NCI-H774 (cell line): ENCODE data around the gene ENO1.

Experiments
- DNase-seq: peaks from one replicate; lab custom pipeline; 2025; lab: John Stamatoyannopoulos, UW

Gene ENO1

DNA sequence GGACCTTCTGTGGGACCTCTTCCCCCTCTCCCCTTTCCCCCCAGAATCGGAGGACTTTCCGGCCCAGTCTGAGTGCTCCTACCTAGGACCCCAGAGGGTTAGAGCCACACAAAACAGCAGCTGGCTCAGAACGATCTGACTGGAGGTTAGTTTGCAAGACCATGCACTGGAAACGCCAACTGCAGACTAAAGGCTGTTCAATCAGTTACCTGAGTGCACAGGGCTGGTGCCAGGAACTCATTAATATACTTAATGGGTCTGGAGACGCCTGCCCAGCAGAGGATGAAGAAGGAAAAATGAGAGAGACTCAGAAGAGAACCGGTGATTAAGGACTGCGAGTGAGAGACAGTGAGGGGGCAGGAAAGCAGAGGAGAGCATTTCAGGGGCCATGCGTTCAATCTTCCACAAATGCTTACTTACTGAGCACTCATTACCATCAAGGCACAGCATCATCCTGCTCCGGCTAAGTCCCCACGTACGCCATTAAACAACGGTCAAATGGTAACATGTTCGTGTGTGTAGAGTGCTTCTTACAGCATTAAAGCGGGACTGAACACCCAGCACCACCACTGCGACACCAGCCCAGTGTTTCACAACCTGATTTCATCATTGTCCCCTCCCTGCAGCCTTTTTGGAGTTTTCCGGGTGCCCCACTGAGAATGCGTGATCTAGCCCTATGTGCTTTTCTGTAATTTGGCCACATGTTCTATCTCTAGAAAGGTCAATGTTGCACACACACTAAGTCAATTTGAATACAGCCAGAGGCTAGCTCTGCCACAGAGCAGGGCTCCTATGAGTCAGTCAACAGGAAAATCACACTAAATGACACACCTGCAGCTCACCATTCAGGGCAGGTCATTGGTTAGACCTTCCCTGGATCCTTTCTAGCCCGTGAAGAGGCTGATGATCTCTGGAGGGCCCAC is 7.6 kb downstream of the ENO1 start:
- DNase-seq: no peak

GRCh38 chr1:8870103-8870502 is 8.4 kb downstream of the ENO1 start:
- no peak for DNase-seq

DNA sequence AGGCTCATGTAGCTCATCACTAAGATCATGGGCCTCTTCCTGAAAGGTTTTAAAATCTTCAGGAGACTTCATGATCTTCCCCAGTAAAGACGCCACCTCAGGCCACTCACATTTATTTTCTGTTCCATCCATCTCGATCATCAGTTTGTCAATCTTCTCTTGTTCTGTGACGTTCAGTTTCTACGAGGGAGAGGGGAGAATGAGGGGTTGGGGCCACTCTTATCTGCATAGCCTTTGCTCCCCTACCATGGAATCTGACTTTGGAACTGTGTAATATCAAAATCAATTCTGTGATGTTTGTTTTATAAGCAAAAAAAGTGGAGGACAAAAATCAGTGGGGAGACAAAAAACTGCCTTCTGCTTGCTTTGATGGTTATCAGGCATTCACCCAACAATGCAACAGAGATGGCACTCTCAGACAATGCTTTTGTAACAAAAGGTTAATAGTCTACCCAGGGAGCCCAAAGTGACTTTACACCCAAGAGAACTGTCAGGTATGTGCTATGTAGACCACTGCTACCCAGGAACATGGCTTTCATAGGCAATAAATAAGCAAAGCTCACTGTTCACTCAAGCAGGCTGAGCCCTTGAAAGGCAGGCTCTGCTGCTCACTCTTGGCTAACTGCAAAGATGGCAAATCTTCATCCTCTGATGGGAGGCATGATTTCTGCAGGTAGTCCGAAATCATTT is 10.5 kb downstream of the ENO1 start:
- DNase-seq: no peak

GRCh38 chr1:8866792-8867415 is 11.6 kb downstream of the ENO1 start:
- DNase-seq: no peak

DNA sequence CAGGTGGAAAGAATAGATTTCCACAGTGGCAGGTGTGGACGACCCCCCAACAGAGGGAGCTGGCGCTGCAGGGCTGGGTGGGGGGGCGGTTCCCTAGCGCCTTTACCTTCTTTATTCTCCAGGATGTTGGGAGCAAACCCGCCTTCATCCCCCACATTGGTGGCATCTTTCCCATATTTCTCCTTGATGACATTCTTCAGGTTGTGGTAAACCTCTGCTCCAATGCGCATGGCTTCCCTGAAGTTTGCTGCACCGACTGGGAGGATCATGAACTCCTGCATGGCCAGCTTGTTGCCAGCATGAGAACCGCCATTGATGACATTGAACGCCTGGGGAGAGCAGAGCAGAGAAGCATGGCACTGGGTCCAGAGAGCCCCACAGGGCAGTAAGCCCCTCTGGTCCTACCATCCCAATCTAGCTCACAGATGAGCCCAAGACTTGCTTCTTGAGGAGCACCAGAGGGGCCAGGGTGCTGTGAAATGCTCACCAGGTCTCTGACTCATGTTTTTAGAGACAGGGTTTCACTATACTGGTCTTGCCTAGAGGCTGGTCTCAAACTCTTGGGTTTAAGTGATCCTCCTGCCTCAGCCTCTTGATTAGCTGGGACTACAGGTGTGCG is 12.2 kb downstream of the ENO1 start:
- DNase-seq: no peak

DNA sequence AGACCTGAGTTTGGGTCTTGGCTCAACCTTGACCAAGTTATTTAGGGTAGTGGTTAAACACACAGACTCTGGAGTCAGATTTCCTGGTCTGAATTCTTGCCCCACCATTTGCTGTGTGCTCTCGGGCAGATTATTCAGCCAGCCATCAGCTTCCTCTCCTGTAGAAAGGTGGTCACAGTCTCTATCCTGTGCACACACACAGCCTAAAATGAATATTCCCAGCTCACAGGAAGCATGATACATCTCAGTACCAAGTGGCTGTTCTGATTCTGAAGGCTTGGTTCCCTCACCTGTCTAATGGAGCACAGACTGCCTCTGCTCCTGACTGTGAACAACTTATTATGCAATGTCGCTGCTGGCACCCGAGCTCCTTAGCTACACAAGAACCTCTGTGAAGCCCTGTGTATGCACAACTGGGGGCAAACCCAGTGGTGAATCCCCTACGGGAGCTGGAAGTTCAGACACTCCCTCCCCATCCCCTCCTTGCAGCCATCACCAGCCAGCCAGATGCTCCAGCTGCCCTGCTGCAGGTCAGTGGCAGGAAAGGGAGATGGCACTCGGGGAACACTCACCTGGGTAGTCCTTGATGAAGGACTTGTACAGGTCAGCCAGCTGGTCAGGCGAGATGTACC is 13.7 kb downstream of the ENO1 start:
- DNase-seq: no peak

GRCh38 chr1:8863794-8864233 is 14.7 kb downstream of the ENO1 start:
- no peak for DNase-seq

DNA sequence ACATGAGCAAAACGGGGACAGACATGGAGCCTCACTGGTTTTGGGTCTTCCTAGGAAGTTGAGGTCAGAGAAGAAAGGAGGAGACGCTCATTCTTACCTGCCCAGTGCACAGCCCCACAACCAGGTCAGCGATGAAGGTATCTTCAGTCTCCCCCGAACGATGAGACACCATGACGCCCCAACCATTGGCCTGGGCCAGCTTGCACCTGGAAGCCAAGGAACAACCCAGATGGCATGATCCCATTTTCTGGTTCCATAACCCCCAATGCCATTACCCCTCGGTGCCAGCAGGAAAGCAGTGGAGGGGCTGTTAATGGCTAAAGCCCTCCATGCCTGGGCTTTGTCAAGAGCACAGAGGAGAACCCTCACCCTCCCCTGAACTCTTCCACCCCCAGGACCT is 15.3 kb downstream of the ENO1 start:
- no peak for DNase-seq

GRCh38 chr1:8862528-8862927 is 16.0 kb downstream of the ENO1 start:
- DNase-seq: no peak

DNA sequence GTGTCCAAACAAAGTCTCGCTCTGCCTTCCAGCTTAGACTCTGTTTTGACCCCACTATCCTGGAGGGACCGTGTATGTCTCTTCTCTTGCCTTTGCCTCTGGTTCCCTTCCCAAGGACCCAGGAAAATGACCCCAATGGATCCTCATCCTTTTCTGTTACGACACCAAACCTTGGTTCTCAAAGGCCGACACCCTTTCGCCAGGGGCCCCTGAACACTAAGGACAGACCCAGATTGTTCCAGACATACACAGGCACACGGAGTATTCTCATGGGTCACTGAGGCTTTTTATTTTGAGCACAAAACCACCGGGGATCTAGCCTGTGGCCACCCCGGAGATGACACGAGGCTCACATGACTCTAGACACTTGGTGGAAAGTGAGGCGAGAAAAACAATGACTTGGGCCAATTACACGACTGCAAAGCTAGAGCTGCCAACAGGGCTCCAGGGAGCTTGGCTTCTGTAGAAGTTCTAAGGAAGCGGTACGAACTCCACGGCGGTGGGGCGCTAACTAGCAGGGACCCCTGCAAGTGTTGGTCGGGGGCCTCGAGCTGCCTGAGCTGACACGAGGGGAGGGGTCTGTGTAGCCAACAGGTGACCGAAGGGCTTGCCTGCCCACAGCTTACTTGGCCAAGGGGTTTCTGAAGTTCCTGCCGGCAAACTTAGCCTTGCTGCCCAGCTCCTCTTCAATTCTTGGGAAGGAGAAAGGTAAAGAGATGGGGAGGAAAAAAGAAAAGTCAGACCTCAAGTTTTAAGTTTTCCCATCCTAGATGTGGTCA is 17.6 kb downstream of the ENO1 start:
- no peak for DNase-seq

DNA sequence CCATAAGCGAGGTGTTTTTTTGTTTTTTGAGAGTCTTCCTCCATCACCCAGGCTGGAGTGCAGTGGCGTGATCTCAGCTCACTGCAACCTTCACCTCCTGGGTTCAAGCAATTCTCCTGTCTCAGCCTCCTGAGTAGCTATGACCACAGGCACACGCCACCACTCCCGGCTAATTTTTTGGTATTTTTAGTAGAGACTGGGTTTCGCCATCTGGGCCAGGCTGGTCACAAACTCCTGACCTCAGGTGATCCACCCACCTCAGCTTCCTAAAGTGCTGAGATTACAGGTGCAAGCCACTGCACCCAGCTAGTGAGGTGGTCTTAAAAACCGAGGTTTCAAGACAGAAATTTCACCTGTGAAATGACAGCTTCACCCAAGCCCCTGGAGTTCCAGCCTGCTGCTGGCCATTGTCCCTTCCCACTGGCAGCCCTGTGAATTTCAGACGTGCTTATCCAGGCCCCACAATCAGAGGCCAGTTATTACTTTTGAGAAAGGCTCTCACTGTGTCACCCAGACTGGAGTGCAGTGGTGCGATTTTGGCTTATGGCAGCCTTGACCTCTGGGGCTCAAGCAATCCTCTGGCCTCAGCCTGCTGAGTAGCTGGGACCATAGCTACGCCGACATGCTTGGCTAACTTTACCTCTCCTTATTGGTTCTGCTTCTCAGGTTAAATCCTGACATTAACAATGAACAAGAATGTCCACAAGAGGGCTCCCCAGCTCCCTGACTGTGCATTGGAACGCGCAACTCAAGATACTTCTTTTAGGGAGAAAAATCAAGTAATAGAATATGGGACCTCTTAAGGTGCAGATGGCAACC is 19.4 kb downstream of the ENO1 start:
- DNase-seq: no peak

DNA sequence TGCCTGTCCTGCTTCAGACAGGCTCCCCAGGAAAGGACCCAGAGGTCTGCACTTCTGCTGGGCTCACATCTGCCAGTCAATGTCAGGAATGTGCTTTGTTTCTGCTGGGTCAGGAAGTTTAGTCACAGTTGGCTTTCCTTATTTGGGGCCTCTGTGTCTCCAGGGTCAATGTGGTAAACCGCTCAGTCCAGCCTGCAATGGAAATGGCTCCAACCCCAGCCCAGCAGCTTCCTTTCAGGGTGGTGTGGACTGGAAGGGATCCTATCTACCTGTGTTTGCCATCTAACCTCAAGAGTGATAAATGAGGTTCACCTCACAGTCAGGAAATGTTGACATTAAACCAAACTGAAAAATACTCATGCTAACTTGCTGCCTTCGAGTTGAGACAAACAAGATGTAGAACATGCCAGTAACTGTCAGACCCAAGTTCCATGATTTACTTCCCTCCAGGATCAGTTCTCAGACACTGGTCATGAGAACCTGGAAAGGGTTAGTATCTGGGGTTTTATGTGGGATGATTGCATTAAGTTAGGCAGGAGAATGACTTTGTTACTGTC is 20.3 kb downstream of the ENO1 start:
- no peak for DNase-seq

DNA sequence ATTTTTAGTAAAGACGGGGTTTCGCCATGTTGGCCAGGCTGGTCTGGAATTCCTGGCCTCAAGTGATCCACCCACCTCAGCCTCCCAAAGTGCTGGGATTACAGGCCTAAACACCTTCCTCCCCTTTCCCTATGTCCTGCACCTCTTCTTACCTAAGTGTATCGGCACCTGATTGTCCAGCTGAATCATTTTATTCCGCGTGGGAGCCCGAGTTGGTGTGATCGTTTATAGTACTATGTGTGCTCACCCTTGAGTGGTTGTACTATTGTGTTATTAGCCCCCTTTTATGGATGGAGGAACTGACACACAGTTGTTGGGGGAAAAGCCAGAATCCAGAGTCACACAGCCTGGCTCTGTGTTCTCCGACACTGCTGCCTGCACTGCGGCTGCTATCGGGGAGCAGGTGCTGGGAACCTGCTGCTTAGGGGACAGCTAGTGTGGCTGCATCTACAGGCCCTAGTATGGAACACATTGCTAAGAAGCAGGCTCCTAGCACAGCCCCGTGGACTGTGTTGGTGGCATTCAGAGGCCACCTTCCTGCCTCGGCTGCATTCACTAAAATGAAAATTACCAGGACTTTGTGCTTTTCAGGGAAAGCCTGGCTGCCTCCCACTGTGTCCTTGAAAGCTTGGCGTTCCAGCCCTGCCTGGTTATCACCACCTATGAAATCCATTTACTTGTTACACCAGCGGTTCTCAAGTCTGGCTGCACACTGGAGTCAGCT is 21.6 kb downstream of the ENO1 start:
- DNase-seq: no peak

GRCh38 chr1:8854240-8854639 is 24.2 kb downstream of the ENO1 start:
- DNase-seq: no peak

GRCh38 chr1:8851060-8851459 is 27.4 kb downstream of the ENO1 start:
- DNase-seq: no peak

DNA sequence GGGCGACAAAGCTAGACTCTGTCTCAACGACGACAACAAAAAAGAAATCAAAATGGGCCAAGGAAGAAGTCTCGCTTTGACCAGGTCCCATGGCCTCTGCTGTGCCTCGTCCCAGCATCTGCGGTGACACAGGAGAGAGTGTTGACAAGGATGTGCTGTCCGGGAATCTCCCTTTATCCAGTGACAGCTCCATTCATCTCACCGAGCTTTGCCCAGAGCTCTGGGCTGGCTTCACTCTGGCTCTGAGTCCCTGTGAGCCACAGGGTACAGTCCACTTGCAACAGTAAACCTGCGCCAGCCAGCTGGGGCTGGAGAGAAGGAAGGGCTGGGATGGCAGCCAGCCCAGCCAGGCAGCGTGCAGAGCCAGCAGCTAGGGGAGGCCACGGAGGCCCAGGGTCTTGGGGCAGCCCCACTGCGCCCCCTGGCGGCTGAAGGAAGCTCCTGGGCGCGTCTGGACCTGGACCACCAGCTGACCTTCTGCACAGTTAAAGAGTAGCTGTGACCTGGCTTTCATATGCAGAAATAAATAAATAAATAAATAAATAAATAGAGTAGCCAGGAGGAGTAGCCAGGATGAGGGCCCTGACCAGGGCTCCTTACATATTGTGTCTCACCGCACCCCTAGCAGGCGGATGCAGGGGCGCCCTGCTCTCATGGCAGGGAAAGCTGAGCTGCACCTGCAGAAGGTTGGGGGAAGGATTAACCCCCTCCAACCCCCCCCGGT is 29.7 kb downstream of the ENO1 start:
- peak; percentile 80 for DNase-seq

GRCh38 chr1:8847990-8848389 is 30.5 kb downstream of the ENO1 start:
- no peak for DNase-seq

- no peak for DNase-seq
Measured at GRCh38 chr1:8846263-8846662, 32.2 kb downstream of the ENO1 start.
